Mammary epithelial cell (primary cell): ENCODE measurements around the gene PYROXD2.

Source experiments
- EZH2 ChIP-seq: IDR thresholded peaks from 2 replicates; pipeline ENCODE4 v1.6.1; 2012; ENCODE audit warnings: low read length, inconsistent platforms, borderline replicate concordance
- TF ChIP-seq, protein P1 (sequence below), 2 donors: IDR thresholded peaks in 1 of 2; conservative IDR thresholded peaks in 1 of 2; 2 replicates each; pipeline ENCODE4 v1.5.1; 2011 to 2012; ENCODE audit warnings: inconsistent platforms in 2 of 2, low read length in 2 of 2, mild to moderate bottlenecking in 2 of 2, control low read depth in 1 of 2, low read depth in 1 of 2; ENCODE audit not compliant: insufficient read depth in 1 of 2; ENCODE audit errors: extremely low read depth in 1 of 2

DNA sequence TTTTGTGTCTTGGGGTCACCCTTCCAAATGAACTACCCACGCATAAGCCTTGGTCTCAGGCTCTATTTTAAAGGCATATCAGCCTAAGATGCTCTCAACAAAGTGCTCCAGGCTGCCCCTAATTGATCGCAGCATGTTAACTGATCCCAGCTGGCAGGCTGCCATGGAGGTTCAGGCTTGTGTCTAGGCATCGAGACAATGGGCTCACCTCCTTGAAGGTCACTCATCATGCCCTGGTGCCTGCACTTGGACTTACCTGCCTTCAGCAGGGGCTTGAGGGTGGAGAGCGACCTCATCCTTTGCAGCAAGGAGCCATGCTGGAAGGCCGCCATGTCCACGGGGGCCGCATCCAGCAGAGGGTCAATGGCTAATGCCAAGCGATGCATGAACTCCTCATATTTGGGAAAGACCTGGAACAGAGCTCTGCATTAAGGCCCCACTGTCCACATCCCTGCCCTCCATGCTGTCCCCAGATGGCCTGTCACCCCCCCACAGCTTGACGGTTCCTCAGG lies 17.8 kb downstream of the PYROXD2 start:
- TF ChIP-seq EZH2 = no peak
- TF ChIP-seq, protein P1, sequence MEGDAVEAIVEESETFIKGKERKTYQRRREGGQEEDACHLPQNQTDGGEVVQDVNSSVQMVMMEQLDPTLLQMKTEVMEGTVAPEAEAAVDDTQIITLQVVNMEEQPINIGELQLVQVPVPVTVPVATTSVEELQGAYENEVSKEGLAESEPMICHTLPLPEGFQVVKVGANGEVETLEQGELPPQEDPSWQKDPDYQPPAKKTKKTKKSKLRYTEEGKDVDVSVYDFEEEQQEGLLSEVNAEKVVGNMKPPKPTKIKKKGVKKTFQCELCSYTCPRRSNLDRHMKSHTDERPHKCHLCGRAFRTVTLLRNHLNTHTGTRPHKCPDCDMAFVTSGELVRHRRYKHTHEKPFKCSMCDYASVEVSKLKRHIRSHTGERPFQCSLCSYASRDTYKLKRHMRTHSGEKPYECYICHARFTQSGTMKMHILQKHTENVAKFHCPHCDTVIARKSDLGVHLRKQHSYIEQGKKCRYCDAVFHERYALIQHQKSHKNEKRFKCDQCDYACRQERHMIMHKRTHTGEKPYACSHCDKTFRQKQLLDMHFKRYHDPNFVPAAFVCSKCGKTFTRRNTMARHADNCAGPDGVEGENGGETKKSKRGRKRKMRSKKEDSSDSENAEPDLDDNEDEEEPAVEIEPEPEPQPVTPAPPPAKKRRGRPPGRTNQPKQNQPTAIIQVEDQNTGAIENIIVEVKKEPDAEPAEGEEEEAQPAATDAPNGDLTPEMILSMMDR (conservative IDR thresholded peaks at IDR 0.05 in 1 of 2, IDR thresholded peaks at IDR 0.05 in 1 of 2; ENCODE audit: extremely low read depth in 1 of 2, insufficient read depth in 1 of 2, low read depth in 1 of 2, low read length in 2 of 2) = no peak
